ENCODE data around the gene CRABP1.
"Not testable (repeated sequence)": the region's sequence is repeated elsewhere in the genome, so short reads cannot be mapped to it uniquely, and the experiment has no call there.

CRABP1 gene

GRCh38 chr15:78362716-78363380 lies 22.7 kb downstream of the CRABP1 start:
- DNase-seq, result no peak
- TF ChIP-seq POLR2A (IDR thresholded peaks at IDR 0.05; ENCODE audit: low read length) (no peak), GATA1 (IDR thresholded peaks at IDR 0.05; ENCODE audit: low read depth, low read length) (no peak)

GRCh38 chr15:78363381-78363734 lies 23.2 kb downstream of the CRABP1 start:
- DNase-seq, result no peak
- TF ChIP-seq POLR2A (IDR thresholded peaks at IDR 0.05; ENCODE audit: low read length) (no peak), GATA1 (IDR thresholded peaks at IDR 0.05; ENCODE audit: low read depth, low read length) (no peak)

- DNase-seq, result no peak
- TF ChIP-seq GATA1 (IDR thresholded peaks at IDR 0.05; ENCODE audit: low read depth, low read length) (no peak), POLR2A (IDR thresholded peaks at IDR 0.05; ENCODE audit: low read length) (no peak)
Observed at GRCh38 chr15:78364233-78364632, 24.1 kb downstream of the CRABP1 start.

GRCh38 chr15:78365917-78366316 lies 25.8 kb downstream of the CRABP1 start:
- no peak for DNase-seq
- TF ChIP-seq GATA1 (IDR thresholded peaks at IDR 0.05; ENCODE audit: low read depth, low read length), result no peak
- no peak for TF ChIP-seq POLR2A (IDR thresholded peaks at IDR 0.05; ENCODE audit: low read length)

GRCh38 chr15:78366342-78366741 lies 26.2 kb downstream of the CRABP1 start:
- TF ChIP-seq GATA1 (IDR thresholded peaks at IDR 0.05; ENCODE audit: low read depth, low read length), result no peak
- TF ChIP-seq POLR2A (IDR thresholded peaks at IDR 0.05; ENCODE audit: low read length), result no peak
- DNase-seq, result no peak

- TF ChIP-seq GATA1 (IDR thresholded peaks at IDR 0.05; ENCODE audit: low read depth, low read length) (no peak), POLR2A (IDR thresholded peaks at IDR 0.05; ENCODE audit: low read length) (no peak)
- DNase-seq, result no peak
Observed at GRCh38 chr15:78368651-78369050, 28.5 kb downstream of the CRABP1 start.

GRCh38 chr15:78369161-78369560 lies 29.0 kb downstream of the CRABP1 start:
- no peak for DNase-seq
- TF ChIP-seq GATA1 (IDR thresholded peaks at IDR 0.05; ENCODE audit: low read depth, low read length) (no peak), POLR2A (IDR thresholded peaks at IDR 0.05; ENCODE audit: low read length) (no peak)

GRCh38 chr15:78370013-78370412 lies 29.9 kb downstream of the CRABP1 start:
- no peak for DNase-seq
- TF ChIP-seq POLR2A (IDR thresholded peaks at IDR 0.05; ENCODE audit: low read length), result no peak
- no peak for TF ChIP-seq GATA1 (IDR thresholded peaks at IDR 0.05; ENCODE audit: low read depth, low read length)

- DNase-seq, result no peak
- TF ChIP-seq GATA1 (IDR thresholded peaks at IDR 0.05; ENCODE audit: low read depth, low read length) (no peak), POLR2A (IDR thresholded peaks at IDR 0.05; ENCODE audit: low read length) (no peak)
Observed at GRCh38 chr15:78372880-78373279, 32.7 kb downstream of the CRABP1 start.

- no peak for DNase-seq
- TF ChIP-seq POLR2A (IDR thresholded peaks at IDR 0.05; ENCODE audit: low read length), result no peak
- no peak for TF ChIP-seq GATA1 (IDR thresholded peaks at IDR 0.05; ENCODE audit: low read depth, low read length)
Observed at GRCh38 chr15:78374436-78375393, 34.6 kb downstream of the CRABP1 start.

GRCh38 chr15:78380143-78380542 lies 40.0 kb downstream of the CRABP1 start:
- DNase-seq, result not testable (repeated sequence)

GRCh38 chr15:78382114-78382880 lies 42.1 kb downstream of the CRABP1 start:
- DNase-seq, result no peak
- TF ChIP-seq GATA1 (IDR thresholded peaks at IDR 0.05; ENCODE audit: low read depth, low read length) (no peak), POLR2A (IDR thresholded peaks at IDR 0.05; ENCODE audit: low read length) (no peak)

- no peak for TF ChIP-seq GATA1 (IDR thresholded peaks at IDR 0.05; ENCODE audit: low read depth, low read length)
- TF ChIP-seq POLR2A (IDR thresholded peaks at IDR 0.05; ENCODE audit: low read length), result no peak
- no peak for DNase-seq
Observed at GRCh38 chr15:78384651-78385050, 44.5 kb downstream of the CRABP1 start.

All from erythroblast (primary cell).